ENCODE measurements around the gene SCT.

Gene SCT

GRCh38 chr11:592918-593317, 34.1 kb downstream of the SCT start:
- no peak overlapping the region for H3K4me3 ChIP-seq (ENCODE audit: low read depth, low read length)
- TF ChIP-seq CTCF (IDR thresholded peaks at IDR 0.05; ENCODE audit: control insufficient read depth, extremely low read depth, insufficient read depth) = no peak
- DNase-seq (ENCODE audit: low read depth) = no peak

GRCh38 chr11:592501-592900, 34.5 kb downstream of the SCT start:
- no peak for TF ChIP-seq CTCF (IDR thresholded peaks at IDR 0.05; ENCODE audit: control insufficient read depth, extremely low read depth, insufficient read depth)
- DNase-seq (ENCODE audit: low read depth) = no peak

GRCh38 chr11:590997-591396, 36.0 kb downstream of the SCT start:
- TF ChIP-seq CTCF (IDR thresholded peaks at IDR 0.05; ENCODE audit: control insufficient read depth, extremely low read depth, insufficient read depth) = no peak
- DNase-seq (ENCODE audit: low read depth) = no peak
- H3K4me3 ChIP-seq (ENCODE audit: low read depth, low read length) = no peak overlapping the region

More at GRCh38 chr11:592501-592900, 34.5 kb downstream of the SCT start:
- no peak overlapping the region for H3K4me3 ChIP-seq (ENCODE audit: low read depth, low read length)

GRCh38 chr11:589798-590197, 37.2 kb downstream of the SCT start:
- no peak for DNase-seq (ENCODE audit: low read depth)
- TF ChIP-seq CTCF (IDR thresholded peaks at IDR 0.05; ENCODE audit: control insufficient read depth, extremely low read depth, insufficient read depth) = no peak

GRCh38 chr11:587978-588380, 39.0 kb downstream of the SCT start:
- H3K4me3 ChIP-seq (ENCODE audit: low read depth, low read length) = no peak overlapping the region
- DNase-seq (ENCODE audit: low read depth) = no peak
- no peak for TF ChIP-seq CTCF (IDR thresholded peaks at IDR 0.05; ENCODE audit: control insufficient read depth, extremely low read depth, insufficient read depth)

More at GRCh38 chr11:589798-590197, 37.2 kb downstream of the SCT start:
- no peak overlapping the region for H3K4me3 ChIP-seq (ENCODE audit: low read depth, low read length)

- DNase-seq (ENCODE audit: low read depth) = no peak
- no peak for TF ChIP-seq CTCF (IDR thresholded peaks at IDR 0.05; ENCODE audit: control insufficient read depth, extremely low read depth, insufficient read depth)
- H3K4me3 ChIP-seq (ENCODE audit: low read depth, low read length) = no peak overlapping the region
These were observed 39.4 kb downstream of the SCT start for GRCh38 chr11:587546-587945.

All from LNCaP clone FGC (cell line).